ENCODE measurements around the gene COMP. TPM values are rescaled to one million over a fixed set of nuclear protein-coding genes. Genes with fewer than 3 reads are reported as not detected.

COMP gene
- total RNA-seq, 1 experiment from 2014 or later: not detected

DNA sequence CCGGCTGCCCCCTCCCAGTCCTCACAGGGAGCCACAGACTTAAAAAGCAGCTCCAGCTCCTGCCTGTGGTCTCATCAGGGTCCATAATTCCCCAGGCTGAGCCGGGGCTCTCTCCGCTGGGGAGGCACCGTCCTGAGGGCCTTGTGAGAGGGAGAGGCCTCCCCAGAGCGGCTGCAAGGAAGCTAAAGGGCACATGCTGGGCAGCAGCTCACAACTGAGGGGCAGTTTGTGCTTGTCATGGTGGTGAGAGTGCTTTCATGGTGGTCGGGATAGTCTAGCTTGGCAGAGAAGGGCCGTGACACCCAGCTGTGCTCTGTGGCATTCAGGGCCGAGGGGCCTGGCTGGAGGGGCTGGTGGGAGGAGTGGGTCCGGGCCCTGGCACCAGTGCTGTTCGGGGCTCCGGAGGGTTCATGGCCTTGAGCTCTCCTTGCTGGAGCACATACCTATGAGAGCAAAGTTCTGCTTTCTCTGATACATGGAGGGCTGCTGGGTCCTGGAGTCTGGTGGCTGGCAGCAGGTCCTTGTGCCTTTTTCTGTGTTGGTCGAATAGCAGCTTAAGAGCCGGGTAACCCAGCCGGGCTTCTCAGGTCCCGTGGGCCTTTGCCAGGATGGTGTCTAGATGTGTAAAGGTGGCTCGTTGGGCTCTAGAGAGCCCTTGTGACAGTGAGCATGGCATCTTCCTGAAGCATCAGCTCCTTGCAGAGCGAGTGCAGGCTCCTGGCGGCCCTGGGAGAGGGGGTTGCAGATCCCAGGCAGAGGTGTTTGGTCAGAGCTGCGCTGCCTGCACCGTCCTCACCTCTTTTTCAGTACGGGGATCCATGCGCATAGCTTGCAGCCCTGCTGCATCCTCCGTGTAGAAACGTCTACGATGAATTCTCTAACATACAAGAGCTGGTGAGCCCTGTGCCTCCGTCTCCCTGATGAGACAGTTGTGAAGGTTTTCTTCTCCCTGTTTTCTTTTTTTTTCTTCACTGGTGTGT, 49.5 kb upstream of the COMP start:
- H2AFZ ChIP-seq (ENCODE audit: low read depth, low read length, poor library complexity, severe bottlenecking): no peak overlapping the region
- ChIA-PET CTCF (interaction anchor here (1.0 kb wide), 1 partner anchor 9 kb away, joined by 4 read pairs; the partner anchor contains the start of gene UPF1), POLR2A (no interaction called here), RAD21 (ENCODE audit: low non-redundant PET in 1 of 2, low total read pairs in 2 of 2, uncharacterized antibody in 2 of 2, unreplicated experiment in 2 of 2) (no interaction called here)
- peaks cover 100% of the 10 kb centered on the region for H3K79me2 ChIP-seq (ENCODE audit: insufficient read depth, low read length)
- H3K4me1 ChIP-seq (ENCODE audit: control insufficient read depth in 1 of 2, insufficient read depth in 2 of 2, low read length in 2 of 2): 0 out of 4 replicates have a peak, but pooled peaks cover 0 to 4% of the 10 kb centered on the region in 2 experiments
- no peak overlapping the region for H3K4me2 ChIP-seq (ENCODE audit: low read length)
- no peaks in the 10 kb centered on the region for H3K27me3 ChIP-seq (ENCODE audit: insufficient read depth, low read length)
- H4K20me1 ChIP-seq (ENCODE audit: insufficient read depth): peaks cover 16% of the 10 kb centered on the region; the same call in 1 of the 2 replicates
- no peak for DNase-seq (ENCODE audit: low read depth, low spot score)
- H3K36me3 ChIP-seq (ENCODE audit: control insufficient read depth in 1 of 2, insufficient read depth in 2 of 2, low read length in 2 of 2): peaks cover 17 to 27% of the 10 kb centered on the region in 2 experiments; a peak in 3 of 4 replicates
- no peak for TF ChIP-seq ZFX (IDR thresholded peaks at IDR 0.05)
- no peak for TF ChIP-seq SIN3A (IDR thresholded peaks at IDR 0.05; ENCODE audit: low read depth)
- TF ChIP-seq, protein P1, sequence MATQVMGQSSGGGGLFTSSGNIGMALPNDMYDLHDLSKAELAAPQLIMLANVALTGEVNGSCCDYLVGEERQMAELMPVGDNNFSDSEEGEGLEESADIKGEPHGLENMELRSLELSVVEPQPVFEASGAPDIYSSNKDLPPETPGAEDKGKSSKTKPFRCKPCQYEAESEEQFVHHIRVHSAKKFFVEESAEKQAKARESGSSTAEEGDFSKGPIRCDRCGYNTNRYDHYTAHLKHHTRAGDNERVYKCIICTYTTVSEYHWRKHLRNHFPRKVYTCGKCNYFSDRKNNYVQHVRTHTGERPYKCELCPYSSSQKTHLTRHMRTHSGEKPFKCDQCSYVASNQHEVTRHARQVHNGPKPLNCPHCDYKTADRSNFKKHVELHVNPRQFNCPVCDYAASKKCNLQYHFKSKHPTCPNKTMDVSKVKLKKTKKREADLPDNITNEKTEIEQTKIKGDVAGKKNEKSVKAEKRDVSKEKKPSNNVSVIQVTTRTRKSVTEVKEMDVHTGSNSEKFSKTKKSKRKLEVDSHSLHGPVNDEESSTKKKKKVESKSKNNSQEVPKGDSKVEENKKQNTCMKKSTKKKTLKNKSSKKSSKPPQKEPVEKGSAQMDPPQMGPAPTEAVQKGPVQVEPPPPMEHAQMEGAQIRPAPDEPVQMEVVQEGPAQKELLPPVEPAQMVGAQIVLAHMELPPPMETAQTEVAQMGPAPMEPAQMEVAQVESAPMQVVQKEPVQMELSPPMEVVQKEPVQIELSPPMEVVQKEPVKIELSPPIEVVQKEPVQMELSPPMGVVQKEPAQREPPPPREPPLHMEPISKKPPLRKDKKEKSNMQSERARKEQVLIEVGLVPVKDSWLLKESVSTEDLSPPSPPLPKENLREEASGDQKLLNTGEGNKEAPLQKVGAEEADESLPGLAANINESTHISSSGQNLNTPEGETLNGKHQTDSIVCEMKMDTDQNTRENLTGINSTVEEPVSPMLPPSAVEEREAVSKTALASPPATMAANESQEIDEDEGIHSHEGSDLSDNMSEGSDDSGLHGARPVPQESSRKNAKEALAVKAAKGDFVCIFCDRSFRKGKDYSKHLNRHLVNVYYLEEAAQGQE (IDR thresholded peaks at IDR 0.05; ENCODE audit: low read depth): no peak
- no peak for TF ChIP-seq CEBPB (IDR thresholded peaks at IDR 0.05; ENCODE audit: low read depth)
- TF ChIP-seq ELF1 (IDR thresholded peaks at IDR 0.05; ENCODE audit: borderline replicate concordance, low read depth): no peak
- TF ChIP-seq CTCF (IDR thresholded peaks at IDR 0.05 in 2 of 3, conservative IDR thresholded peaks at IDR 0.05 in 1 of 3; ENCODE audit: borderline replicate concordance in 1 of 3, insufficient read depth in 1 of 3, low read depth in 2 of 3, low read length in 2 of 3): no peak
- TF ChIP-seq, protein P2, sequence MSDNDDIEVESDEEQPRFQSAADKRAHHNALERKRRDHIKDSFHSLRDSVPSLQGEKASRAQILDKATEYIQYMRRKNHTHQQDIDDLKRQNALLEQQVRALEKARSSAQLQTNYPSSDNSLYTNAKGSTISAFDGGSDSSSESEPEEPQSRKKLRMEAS (IDR thresholded peaks at IDR 0.05): no peak
- TF ChIP-seq FOSL1 (IDR thresholded peaks at IDR 0.05; ENCODE audit: low read depth): no peak
- no peak for TF ChIP-seq POLR2A (IDR thresholded peaks at IDR 0.05; ENCODE audit: borderline replicate concordance, extremely low read depth, insufficient read depth, insufficient read length)
- TF ChIP-seq ATF3 (IDR thresholded peaks at IDR 0.05): no peak
- TF ChIP-seq SP1 (IDR thresholded peaks at IDR 0.05; ENCODE audit: low read depth): no peak
- no peak for TF ChIP-seq SRF (IDR thresholded peaks at IDR 0.05; ENCODE audit: low read depth)
- TF ChIP-seq, protein P3, sequence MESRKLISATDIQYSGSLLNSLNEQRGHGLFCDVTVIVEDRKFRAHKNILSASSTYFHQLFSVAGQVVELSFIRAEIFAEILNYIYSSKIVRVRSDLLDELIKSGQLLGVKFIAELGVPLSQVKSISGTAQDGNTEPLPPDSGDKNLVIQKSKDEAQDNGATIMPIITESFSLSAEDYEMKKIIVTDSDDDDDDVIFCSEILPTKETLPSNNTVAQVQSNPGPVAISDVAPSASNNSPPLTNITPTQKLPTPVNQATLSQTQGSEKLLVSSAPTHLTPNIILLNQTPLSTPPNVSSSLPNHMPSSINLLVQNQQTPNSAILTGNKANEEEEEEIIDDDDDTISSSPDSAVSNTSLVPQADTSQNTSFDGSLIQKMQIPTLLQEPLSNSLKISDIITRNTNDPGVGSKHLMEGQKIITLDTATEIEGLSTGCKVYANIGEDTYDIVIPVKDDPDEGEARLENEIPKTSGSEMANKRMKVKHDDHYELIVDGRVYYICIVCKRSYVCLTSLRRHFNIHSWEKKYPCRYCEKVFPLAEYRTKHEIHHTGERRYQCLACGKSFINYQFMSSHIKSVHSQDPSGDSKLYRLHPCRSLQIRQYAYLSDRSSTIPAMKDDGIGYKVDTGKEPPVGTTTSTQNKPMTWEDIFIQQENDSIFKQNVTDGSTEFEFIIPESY (IDR thresholded peaks at IDR 0.05; ENCODE audit: extremely low read depth, insufficient replicate concordance, low read length): no peak
- intact Hi-C loops (cut with micrococcal nuclease): no loop called here
- H3K9me3 ChIP-seq (ENCODE audit: control insufficient read depth in 1 of 2, insufficient read depth in 1 of 2, low read depth in 1 of 2, low read length in 2 of 2): no peaks in the 10 kb centered on the region
- no peak overlapping the region for H3K4me3 ChIP-seq (replicated peaks in 1 of 2; ENCODE audit: low read depth in 1 of 2, low read length in 2 of 2)
- ATAC-seq: 0 out of 2 replicates have a peak, but pooled peaks have one; percentile 13
- no peak overlapping the region for H3K27ac ChIP-seq (ENCODE audit: low read depth, low read length)
- H3K9ac ChIP-seq (ENCODE audit: low read length): no peak overlapping the region
- no TSS peak for BruUV-seq (replicated peaks)
- H3K9me2 ChIP-seq (ENCODE audit: insufficient read depth): no peaks in the 10 kb centered on the region

Measured in HCT116 (cell line).